ENCODE data around the gene ST7.

Gene ST7

GRCh38 chr7:117203205-117203604 lies 249.9 kb downstream of the ST7 start:
- DNase-seq = no peak

GRCh38 chr7:117205873-117206272 lies 252.6 kb downstream of the ST7 start:
- DNase-seq = no peak

- no peak for DNase-seq
Measured at GRCh38 chr7:117208257-117208656, 255.0 kb downstream of the ST7 start.

- DNase-seq = no peak
Measured at GRCh38 chr7:117210397-117210796, 257.1 kb downstream of the ST7 start.

GRCh38 chr7:117210908-117211307 lies 257.6 kb downstream of the ST7 start:
- no peak for DNase-seq

GRCh38 chr7:117211614-117212013 lies 258.3 kb downstream of the ST7 start:
- DNase-seq = no peak

- peak; percentile 48 for DNase-seq
Measured at GRCh38 chr7:117212969-117213877, 259.9 kb downstream of the ST7 start.

- DNase-seq = no peak
Measured at GRCh38 chr7:117216010-117216409, 262.7 kb downstream of the ST7 start.

GRCh38 chr7:117216436-117217069 lies 263.3 kb downstream of the ST7 start:
- no peak for DNase-seq

- no peak for DNase-seq
Measured at GRCh38 chr7:117217106-117218035, 264.1 kb downstream of the ST7 start.

GRCh38 chr7:117218700-117219099 lies 265.4 kb downstream of the ST7 start:
- no peak for DNase-seq

GRCh38 chr7:117219485-117219884 lies 266.2 kb downstream of the ST7 start:
- no peak for DNase-seq

GRCh38 chr7:117220836-117221235 lies 267.5 kb downstream of the ST7 start:
- no peak for DNase-seq

- DNase-seq = no peak
Measured at GRCh38 chr7:117225536-117225935, 272.2 kb downstream of the ST7 start.

GRCh38 chr7:117227091-117227490 lies 273.8 kb downstream of the ST7 start:
- no peak for DNase-seq

- DNase-seq = no peak
Measured at GRCh38 chr7:117229350-117229749, 276.0 kb downstream of the ST7 start.

- no peak for DNase-seq
Measured at GRCh38 chr7:117230276-117231046, 277.2 kb downstream of the ST7 start.

GRCh38 chr7:117231047-117231359 lies 277.7 kb downstream of the ST7 start:
- DNase-seq = no peak

- no peak for DNase-seq
Measured at GRCh38 chr7:117237646-117238045, 284.3 kb downstream of the ST7 start.

GRCh38 chr7:117238472-117238871 lies 285.2 kb downstream of the ST7 start:
- DNase-seq = no peak

GRCh38 chr7:117238937-117239336 lies 285.6 kb downstream of the ST7 start:
- no peak for DNase-seq

GRCh38 chr7:117241088-117241487 lies 287.8 kb downstream of the ST7 start:
- no peak for DNase-seq

- no peak for DNase-seq
Measured at GRCh38 chr7:117243390-117243789, 290.1 kb downstream of the ST7 start.

Measured in NCI-H1092 treated with DMSO at 0.1 percent for 48 hours (cell line).